ENCODE measurements around the gene KRTAP22-2.

Gene KRTAP22-2

GRCh38 chr21:30590297-30590696 is at the start of gene KRTAP22-2:
KRTAP22-2 (minus strand) TSS chr21:30590397.
- no peak for FAIRE-seq

- no peak for FAIRE-seq
Observed at GRCh38 chr21:30638686-30639085, 48.5 kb upstream of the KRTAP22-2 start.

GRCh38 chr21:30634906-30635305 is 44.7 kb upstream of the KRTAP22-2 start, which contains the start of gene KRTAP20-2:
KRTAP20-2 (plus strand) TSS chr21:30635206; CDS start chr21:30635264, 58 bp downstream.
- no peak for FAIRE-seq

GRCh38 chr21:30629200-30629599 is 39.0 kb upstream of the KRTAP22-2 start:
- FAIRE-seq = no peak

GRCh38 chr21:30628109-30628508 is 37.9 kb upstream of the KRTAP22-2 start:
- no peak for FAIRE-seq

GRCh38 chr21:30625449-30626165 is 35.4 kb upstream of the KRTAP22-2 start:
- no peak for FAIRE-seq

GRCh38 chr21:30623362-30623761 is 33.2 kb upstream of the KRTAP22-2 start:
- FAIRE-seq = no peak

- FAIRE-seq = no peak
Observed at GRCh38 chr21:30620522-30620921, 30.3 kb upstream of the KRTAP22-2 start, which contains the start of gene KRTAP20-4. KRTAP20-4 (plus strand) TSS chr21:30620627.

GRCh38 chr21:30620080-30620479 is 29.9 kb upstream of the KRTAP22-2 start:
- peak; percentile 33 for FAIRE-seq

GRCh38 chr21:30616125-30616524 is 25.9 kb upstream of the KRTAP22-2 start, which contains the start of gene KRTAP20-1:
KRTAP20-1 (plus strand) TSS chr21:30616425; CDS start chr21:30616455, 30 bp downstream.
- no peak for FAIRE-seq

- no peak for FAIRE-seq
Observed at GRCh38 chr21:30615199-30615598, 25.0 kb upstream of the KRTAP22-2 start.

GRCh38 chr21:30613836-30614235 is 23.6 kb upstream of the KRTAP22-2 start, which contains the start of gene KRTAP6-1:
KRTAP6-1 (minus strand) TSS chr21:30613930; CDS start chr21:30613904, 26 bp downstream.
- FAIRE-seq = no peak

GRCh38 chr21:30612132-30612531 is 21.9 kb upstream of the KRTAP22-2 start:
- no peak for FAIRE-seq

GRCh38 chr21:30605968-30606367 is 15.8 kb upstream of the KRTAP22-2 start:
- no peak for FAIRE-seq

GRCh38 chr21:30600787-30601186 is 10.6 kb upstream of the KRTAP22-2 start, which contains the start of gene KRTAP22-1:
KRTAP22-1 (plus strand) TSS chr21:30601087.
- FAIRE-seq = no peak

- FAIRE-seq = no peak
Observed at GRCh38 chr21:30598802-30599201, 8.6 kb upstream of the KRTAP22-2 start, which contains the start of gene KRTAP6-2. KRTAP6-2 (minus strand) TSS chr21:30598902; CDS start chr21:30598874, 28 bp downstream.

GRCh38 chr21:30592140-30592539 is 1.9 kb upstream of the KRTAP22-2 start, which contains the start of gene KRTAP6-3:
KRTAP6-3 (plus strand) TSS chr21:30592440; CDS start chr21:30592446, 6 bp downstream.
- FAIRE-seq = no peak

- no peak for FAIRE-seq
Observed at GRCh38 chr21:30582870-30583269, 7.3 kb downstream of the KRTAP22-2 start.

GRCh38 chr21:30580132-30580531 is 10.1 kb downstream of the KRTAP22-2 start:
- FAIRE-seq = no peak

- FAIRE-seq = no peak
Observed at GRCh38 chr21:30579346-30579745, 10.9 kb downstream of the KRTAP22-2 start.

- FAIRE-seq = no peak
Observed at GRCh38 chr21:30577766-30578165, 12.4 kb downstream of the KRTAP22-2 start.

- no peak for FAIRE-seq
Observed at GRCh38 chr21:30567617-30568016, 22.6 kb downstream of the KRTAP22-2 start.

- FAIRE-seq = no peak
Observed at GRCh38 chr21:30563630-30564029, 26.6 kb downstream of the KRTAP22-2 start.

GRCh38 chr21:30563072-30563471 is 27.1 kb downstream of the KRTAP22-2 start:
- FAIRE-seq = no peak

All from islet of Langerhans (tissue), 1 donor.